ENCODE measurements around the gene EHD4. TPM values are rescaled to one million over a fixed set of nuclear protein-coding genes. Genes with fewer than 3 reads are reported as not detected.

Gene EHD4
- total and polyA plus RNA-seq, 2 experiments from 2014 or later: 27.3 to 34.7 TPM

DNA sequence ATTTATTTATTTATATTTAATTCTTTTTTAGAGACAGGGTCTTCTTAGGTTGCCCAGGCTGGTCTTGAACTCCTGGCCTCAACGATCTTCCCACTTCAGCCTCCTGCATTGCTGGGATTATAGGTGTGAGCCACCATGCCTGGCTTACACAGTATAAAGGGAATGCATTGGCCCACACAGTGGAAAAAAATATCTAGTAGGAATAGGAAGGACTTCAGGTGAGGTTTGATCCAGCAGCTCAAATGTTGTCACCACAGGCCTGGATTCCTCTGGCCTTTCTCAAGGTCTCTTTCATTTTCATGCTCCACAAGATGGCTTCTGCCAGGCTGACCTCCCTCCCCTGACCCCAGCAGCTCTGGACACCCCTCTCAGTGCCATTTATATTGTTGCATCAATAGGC, 76.4 kb downstream of the EHD4 start:
- no peak overlapping the region for H3K27ac ChIP-seq
- no peaks in the 10 kb centered on the region for H3K9me3 ChIP-seq (ENCODE audit: low read depth)
- H4K20me1 ChIP-seq (ENCODE audit: insufficient read depth, poor library complexity, severe bottlenecking): no peaks in the 10 kb centered on the region
- no peak for DNase-seq (ENCODE audit: low spot score)
- H3K4me2 ChIP-seq: no peak overlapping the region
- TF ChIP-seq EZH2 (IDR thresholded peaks at IDR 0.05; ENCODE audit: borderline replicate concordance): no peak
- TF ChIP-seq, protein P1, sequence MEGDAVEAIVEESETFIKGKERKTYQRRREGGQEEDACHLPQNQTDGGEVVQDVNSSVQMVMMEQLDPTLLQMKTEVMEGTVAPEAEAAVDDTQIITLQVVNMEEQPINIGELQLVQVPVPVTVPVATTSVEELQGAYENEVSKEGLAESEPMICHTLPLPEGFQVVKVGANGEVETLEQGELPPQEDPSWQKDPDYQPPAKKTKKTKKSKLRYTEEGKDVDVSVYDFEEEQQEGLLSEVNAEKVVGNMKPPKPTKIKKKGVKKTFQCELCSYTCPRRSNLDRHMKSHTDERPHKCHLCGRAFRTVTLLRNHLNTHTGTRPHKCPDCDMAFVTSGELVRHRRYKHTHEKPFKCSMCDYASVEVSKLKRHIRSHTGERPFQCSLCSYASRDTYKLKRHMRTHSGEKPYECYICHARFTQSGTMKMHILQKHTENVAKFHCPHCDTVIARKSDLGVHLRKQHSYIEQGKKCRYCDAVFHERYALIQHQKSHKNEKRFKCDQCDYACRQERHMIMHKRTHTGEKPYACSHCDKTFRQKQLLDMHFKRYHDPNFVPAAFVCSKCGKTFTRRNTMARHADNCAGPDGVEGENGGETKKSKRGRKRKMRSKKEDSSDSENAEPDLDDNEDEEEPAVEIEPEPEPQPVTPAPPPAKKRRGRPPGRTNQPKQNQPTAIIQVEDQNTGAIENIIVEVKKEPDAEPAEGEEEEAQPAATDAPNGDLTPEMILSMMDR (IDR thresholded peaks at IDR 0.05; ENCODE audit: poor library complexity): no peak
- TF ChIP-seq EZH2phosphoT487 (IDR thresholded peaks at IDR 0.05; ENCODE audit: low read depth, severe bottlenecking, unreplicated experiment): no peak
- 91% methylated on average over 1 of the region's 1 CpG for WGBS (ENCODE audit: low lambda C conversion rate, missing lambda C conversion rate)
- H3K27me3 ChIP-seq: no peaks in the 10 kb centered on the region
- no peak overlapping the region for H2AFZ ChIP-seq
- peaks cover 11% of the 10 kb centered on the region for H3K4me1 ChIP-seq (ENCODE audit: insufficient read depth)
- no peaks in the 10 kb centered on the region for H3K9me2 ChIP-seq (replicated peaks; ENCODE audit: insufficient read depth)
- H3K79me2 ChIP-seq: no peaks in the 10 kb centered on the region
- no peaks in the 10 kb centered on the region for H3K36me3 ChIP-seq (replicated peaks; ENCODE audit: insufficient read depth, low read depth)
- no peak overlapping the region for H3K4me3 ChIP-seq

DNA sequence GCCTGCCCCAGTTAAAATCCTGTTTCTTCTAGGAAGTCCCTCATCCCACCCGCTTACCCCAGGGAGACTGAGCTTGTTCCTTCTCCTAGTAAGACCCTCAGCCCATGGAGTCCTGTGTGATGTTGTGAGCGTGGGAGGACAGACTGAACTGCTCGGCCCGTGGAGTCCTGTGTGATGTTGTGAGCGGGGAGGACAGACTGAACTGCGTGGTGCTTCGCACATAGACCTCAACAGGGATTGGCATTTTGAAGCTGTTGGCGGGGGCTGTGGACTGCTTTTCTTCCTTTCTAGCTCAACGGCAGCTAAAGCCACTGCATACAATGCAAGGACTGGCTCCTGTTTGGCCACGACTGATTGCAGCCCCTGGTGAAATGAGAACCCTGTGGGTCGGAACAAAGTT, 76.9 kb downstream of the EHD4 start:
- 94% methylated on average over 11 of the region's 11 CpGs for WGBS (ENCODE audit: low lambda C conversion rate, missing lambda C conversion rate)
- no peak overlapping the region for H3K4me2 ChIP-seq
- no peaks in the 10 kb centered on the region for H3K9me3 ChIP-seq (ENCODE audit: low read depth)
- no peaks in the 10 kb centered on the region for H3K9me2 ChIP-seq (replicated peaks; ENCODE audit: insufficient read depth)
- peak overlapping the region; percentile 43 for H3K27ac ChIP-seq
- no peak overlapping the region for H2AFZ ChIP-seq
- no peaks in the 10 kb centered on the region for H3K36me3 ChIP-seq (replicated peaks; ENCODE audit: insufficient read depth, low read depth)
- no peaks in the 10 kb centered on the region for H4K20me1 ChIP-seq (ENCODE audit: insufficient read depth, poor library complexity, severe bottlenecking)
- DNase-seq (ENCODE audit: low spot score): no peak
- no peak overlapping the region for H3K4me3 ChIP-seq
- TF ChIP-seq EZH2 (IDR thresholded peaks at IDR 0.05; ENCODE audit: borderline replicate concordance) (no peak), EZH2phosphoT487 (IDR thresholded peaks at IDR 0.05; ENCODE audit: low read depth, severe bottlenecking, unreplicated experiment) (no peak)
- TF ChIP-seq, protein P1 (IDR thresholded peaks at IDR 0.05; ENCODE audit: poor library complexity): no peak
- H3K4me1 ChIP-seq (ENCODE audit: insufficient read depth): peaks cover 11% of the 10 kb centered on the region
- H3K79me2 ChIP-seq: no peaks in the 10 kb centered on the region
- H3K27me3 ChIP-seq: no peaks in the 10 kb centered on the region

DNA sequence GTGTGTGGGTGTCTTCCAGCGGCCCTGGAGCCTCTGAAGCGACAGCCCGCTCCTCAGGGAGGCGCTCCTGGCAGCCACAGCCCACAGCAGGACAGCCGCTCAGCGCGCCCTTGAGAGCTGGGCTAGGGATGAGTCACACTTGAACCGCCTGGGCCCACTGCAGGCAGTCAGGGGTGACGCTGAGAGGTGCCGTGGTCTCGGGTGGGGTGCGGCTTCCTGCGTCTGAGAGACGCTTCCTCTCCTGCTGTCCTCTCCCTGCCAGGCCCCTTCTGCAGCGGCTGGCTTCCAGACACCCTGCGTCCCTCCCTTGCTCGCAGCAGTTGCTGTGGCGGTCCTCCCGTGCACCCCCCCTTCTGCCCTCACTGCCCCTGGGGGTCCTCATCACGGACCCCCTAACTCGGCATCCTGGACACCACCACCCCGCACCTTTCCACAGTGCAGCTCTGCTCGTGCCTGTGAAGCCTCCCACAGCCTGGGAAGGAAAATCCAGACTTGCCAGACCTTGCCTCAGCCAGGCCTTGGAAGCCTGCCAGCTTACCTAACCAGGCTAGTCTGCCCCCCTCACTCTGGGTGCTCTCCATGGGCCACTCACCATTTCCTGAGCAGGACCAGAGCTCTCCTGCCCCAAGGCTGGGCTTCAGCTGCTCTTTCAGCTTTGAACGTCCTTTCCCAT, 77.4 kb downstream of the EHD4 start:
- Histone ChIP-seq H4K20me1 (ENCODE audit: insufficient read depth, poor library complexity, severe bottlenecking) (no peaks in the 10 kb centered on the region), H3K9me3 (ENCODE audit: low read depth) (no peaks in the 10 kb centered on the region), H3K4me1 (ENCODE audit: insufficient read depth) (peaks cover 11% of the 10 kb centered on the region), H3K36me3 (replicated peaks; ENCODE audit: insufficient read depth, low read depth) (no peaks in the 10 kb centered on the region), H3K4me2 (no peak overlapping the region), H2AFZ (no peak overlapping the region), H3K27ac (peak overlapping the region; percentile 43), H3K27me3 (no peaks in the 10 kb centered on the region), H3K4me3 (no peak overlapping the region), H3K79me2 (no peaks in the 10 kb centered on the region), H3K9me2 (replicated peaks; ENCODE audit: insufficient read depth) (no peaks in the 10 kb centered on the region)
- peak; percentile 78 for DNase-seq (ENCODE audit: low spot score)
- TF ChIP-seq EZH2 (IDR thresholded peaks at IDR 0.05; ENCODE audit: borderline replicate concordance): no peak
- WGBS (ENCODE audit: low lambda C conversion rate, missing lambda C conversion rate): 52% methylated on average over 24 of the region's 24 CpGs

DNA sequence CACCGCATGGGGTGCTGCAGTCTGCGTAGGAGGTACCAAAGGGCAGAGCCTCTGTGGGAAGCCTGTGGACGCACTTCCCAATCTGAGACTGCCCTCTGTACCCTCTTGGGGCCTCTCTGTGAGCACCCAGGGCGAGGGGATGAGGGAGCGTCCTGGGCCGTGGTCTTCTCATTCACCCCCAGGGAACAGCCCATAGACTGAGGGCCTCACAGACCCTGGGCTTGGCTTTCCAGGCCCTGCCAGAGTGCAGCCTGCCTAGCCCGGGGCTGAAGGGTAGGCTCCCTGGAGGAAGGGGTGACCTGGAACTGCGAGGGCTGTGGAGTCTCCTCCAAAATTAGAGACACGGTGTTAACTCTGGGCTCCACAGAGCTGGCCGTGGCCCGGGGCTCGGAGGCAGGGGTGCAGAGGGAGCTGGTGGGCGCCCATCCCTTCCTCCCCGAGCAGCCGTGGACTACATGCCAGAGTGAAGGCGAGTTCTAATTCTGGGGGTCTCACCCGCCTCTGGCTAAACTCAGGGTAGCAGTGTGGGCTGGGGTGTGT, 78.0 kb downstream of the EHD4 start:
- Histone ChIP-seq H2AFZ (no peak overlapping the region), H3K79me2 (no peaks in the 10 kb centered on the region), H3K4me3 (no peak overlapping the region), H3K9me2 (replicated peaks; ENCODE audit: insufficient read depth) (no peaks in the 10 kb centered on the region), H4K20me1 (ENCODE audit: insufficient read depth, poor library complexity, severe bottlenecking) (no peaks in the 10 kb centered on the region), H3K27me3 (no peaks in the 10 kb centered on the region), H3K36me3 (replicated peaks; ENCODE audit: insufficient read depth, low read depth) (no peaks in the 10 kb centered on the region), H3K4me2 (no peak overlapping the region), H3K9me3 (ENCODE audit: low read depth) (no peaks in the 10 kb centered on the region), H3K27ac (no peak overlapping the region), H3K4me1 (ENCODE audit: insufficient read depth) (peaks cover 11% of the 10 kb centered on the region)
- TF ChIP-seq EZH2 (IDR thresholded peaks at IDR 0.05; ENCODE audit: borderline replicate concordance) (no peak), EZH2phosphoT487 (IDR thresholded peaks at IDR 0.05; ENCODE audit: low read depth, severe bottlenecking, unreplicated experiment) (no peak)
- TF ChIP-seq, protein P1 (IDR thresholded peaks at IDR 0.05; ENCODE audit: poor library complexity): no peak
- 89% methylated on average over 17 of the region's 17 CpGs for WGBS (ENCODE audit: low lambda C conversion rate, missing lambda C conversion rate)
- no peak for DNase-seq (ENCODE audit: low spot score)

All from hepatocyte (in vitro differentiated cells).